ES-I3 (cell line): ENCODE data around the gene MLF2.
"Not testable (repeated sequence)": the region's sequence is repeated elsewhere in the genome, so short reads cannot be mapped to it uniquely, and the experiment has no call there.

ENCODE experiments used
- H3K36me3 ChIP-seq: 2 replicates; pipeline ENCODE4 v1.6.1; 2013; ENCODE audit warnings: mild to moderate bottlenecking, low read length, control low read depth, moderate library complexity; ENCODE audit not compliant: insufficient read depth
- H3K4me1 ChIP-seq: 2 replicates; pipeline ENCODE4 v1.6.1; 2013; ENCODE audit warnings: mild to moderate bottlenecking, control low read depth, low read length; ENCODE audit not compliant: insufficient read depth
- H3K9ac ChIP-seq: 2 replicates; pipeline ENCODE4 v1.6.1; 2013; ENCODE audit warnings: low read depth, mild to moderate bottlenecking, low read length, moderate library complexity
- H3K9me3 ChIP-seq: 2 replicates; pipeline ENCODE4 v1.6.1; 2013; ENCODE audit warnings: mild to moderate bottlenecking, low read length, moderate library complexity; ENCODE audit not compliant: control insufficient read depth, insufficient read depth

MLF2 gene

GRCh38 chr12:6716031-6716873 is 36.7 kb downstream of the MLF2 start:
- H3K4me1 ChIP-seq, H3K9me3 ChIP-seq, H3K9ac ChIP-seq, H3K36me3 ChIP-seq: not testable (repeated sequence)

GRCh38 chr12:6708960-6709394 is 44.0 kb downstream of the MLF2 start:
- Histone ChIP-seq H3K9me3 (no peaks in the 10 kb centered on the region), H3K4me1 (no peaks in the 10 kb centered on the region), H3K36me3 (no peaks in the 10 kb centered on the region), H3K9ac (no peak overlapping the region)

GRCh38 chr12:6708351-6708750 is 44.6 kb downstream of the MLF2 start:
- not testable (repeated sequence) for H3K36me3 ChIP-seq, H3K4me1 ChIP-seq, H3K9me3 ChIP-seq, H3K9ac ChIP-seq

- Histone ChIP-seq H3K4me1 (no peaks in the 10 kb centered on the region), H3K9ac (no peak overlapping the region), H3K36me3 (no peaks in the 10 kb centered on the region), H3K9me3 (no peaks in the 10 kb centered on the region)
Measured at GRCh38 chr12:6703631-6704030, 49.3 kb downstream of the MLF2 start.

GRCh38 chr12:6701078-6701768 is 51.7 kb downstream of the MLF2 start:
- Histone ChIP-seq H3K36me3 (no peaks in the 10 kb centered on the region), H3K4me1 (no peaks in the 10 kb centered on the region), H3K9ac (peak overlapping the region; percentile 53)

GRCh38 chr12:6700646-6701051 is 52.3 kb downstream of the MLF2 start, which contains the start of gene PIANP:
Gene PIANP, minus strand, starts transcription at chr12:6700815. Its CDS starts 2,754 bp downstream, at chr12:6698061.
- H3K9me3 ChIP-seq: no peaks in the 10 kb centered on the region
- H3K4me1 ChIP-seq: no peaks in the 10 kb centered on the region
- H3K36me3 ChIP-seq: no peaks in the 10 kb centered on the region
- peak within 1 kb of the TSS; percentile 79 for H3K9ac ChIP-seq

More at GRCh38 chr12:6701078-6701768, 51.7 kb downstream of the MLF2 start:
- no peaks in the 10 kb centered on the region for H3K9me3 ChIP-seq

GRCh38 chr12:6699989-6700645 is 52.8 kb downstream of the MLF2 start:
- no peaks in the 10 kb centered on the region for H3K36me3 ChIP-seq
- H3K4me1 ChIP-seq: no peaks in the 10 kb centered on the region
- peak overlapping the region; percentile 79 for H3K9ac ChIP-seq
- no peaks in the 10 kb centered on the region for H3K9me3 ChIP-seq

GRCh38 chr12:6699259-6699988 is 53.5 kb downstream of the MLF2 start:
- no peaks in the 10 kb centered on the region for H3K4me1 ChIP-seq

GRCh38 chr12:6698352-6699046 is 54.4 kb downstream of the MLF2 start:
- Histone ChIP-seq H3K4me1 (no peaks in the 10 kb centered on the region), H3K36me3 (no peaks in the 10 kb centered on the region), H3K9me3 (no peaks in the 10 kb centered on the region), H3K9ac (peak overlapping the region; percentile 79; the same call in 1 of the 2 replicates)

More at GRCh38 chr12:6699259-6699988, 53.5 kb downstream of the MLF2 start:
- Histone ChIP-seq H3K9ac (peak overlapping the region; percentile 79; the same call in 1 of the 2 replicates), H3K9me3 (no peaks in the 10 kb centered on the region), H3K36me3 (no peaks in the 10 kb centered on the region)
